Trophoblast cell (in vitro differentiated cells and primary cell): ENCODE measurements around the gene TRABD2B.

Experiments used
- DNase-seq, 2 donors: peaks; one replicate each; pipeline ENCODE4 v3.0.0-alpha.2; 2016
- H2AFZ ChIP-seq: 2 replicates; pipeline ENCODE4 v1.6.1; 2013; ENCODE audit warnings: low read length, moderate library complexity, mild to moderate bottlenecking; ENCODE audit not compliant: insufficient read depth, poor library complexity
- H2AK5ac ChIP-seq: 2 replicates; pipeline ENCODE4 v1.6.1; 2013; ENCODE audit warnings: mild to moderate bottlenecking, low read length
- H2BK120ac ChIP-seq: 2 replicates; pipeline ENCODE4 v1.6.1; 2013; ENCODE audit warnings: low read length, mild to moderate bottlenecking, moderate library complexity; ENCODE audit not compliant: insufficient read depth, poor library complexity
- H2BK12ac ChIP-seq: 2 replicates; pipeline ENCODE4 v1.6.1; 2013; ENCODE audit warnings: mild to moderate bottlenecking, low read length, moderate library complexity
- H2BK5ac ChIP-seq: 2 replicates; pipeline ENCODE4 v1.6.1; 2013; ENCODE audit warnings: low read length, low read depth, moderate library complexity, mild to moderate bottlenecking; ENCODE audit not compliant: poor library complexity
- H3K14ac ChIP-seq: 2 replicates; pipeline ENCODE4 v1.6.1; 2013; ENCODE audit warnings: mild to moderate bottlenecking, low read length
- H3K18ac ChIP-seq: 2 replicates; pipeline ENCODE4 v1.6.1; 2013; ENCODE audit warnings: mild to moderate bottlenecking, low read length
- H3K23ac ChIP-seq: 2 replicates; pipeline ENCODE4 v1.6.1; 2013; ENCODE audit warnings: low read length
- H3K27ac ChIP-seq: 2 replicates; pipeline ENCODE4 v1.5.1; 2013; ENCODE audit warnings: low read depth, mild to moderate bottlenecking, inconsistent platforms, low read length, moderate library complexity
- H3K27me3 ChIP-seq: 2 replicates; pipeline ENCODE4 v1.6.1; 2013; ENCODE audit warnings: inconsistent platforms, mild to moderate bottlenecking, low read length, moderate library complexity; ENCODE audit not compliant: insufficient read depth
- H3K36me3 ChIP-seq, 2 experiments: 1 replicate in 1 of 2; 2 replicates in 1 of 2; pipeline ENCODE4 v1.6.1; 2013; ENCODE audit warnings: low read length in 2 of 2, mild to moderate bottlenecking in 2 of 2, moderate library complexity in 1 of 2; ENCODE audit not compliant: insufficient read depth in 2 of 2, control insufficient read depth in 1 of 2
- H3K4ac ChIP-seq: 2 replicates; pipeline ENCODE4 v1.6.1; 2013; ENCODE audit warnings: low read depth, mild to moderate bottlenecking, low read length, moderate library complexity
- H3K4me1 ChIP-seq, 2 experiments: 1 replicate in 1 of 2; 2 replicates in 1 of 2; pipeline ENCODE4 v1.6.1; 2013; ENCODE audit warnings: low read length in 2 of 2, mild to moderate bottlenecking in 2 of 2, moderate library complexity in 1 of 2; ENCODE audit not compliant: insufficient read depth in 2 of 2, control insufficient read depth in 1 of 2
- H3K4me2 ChIP-seq: 2 replicates; pipeline ENCODE4 v1.6.1; 2013; ENCODE audit warnings: inconsistent platforms, mild to moderate bottlenecking, low read length, moderate library complexity
- H3K4me3 ChIP-seq: 2 replicates; pipeline ENCODE4 v1.5.1; 2013; ENCODE audit warnings: mild to moderate bottlenecking, low read depth, low read length, inconsistent platforms
- H3K79me1 ChIP-seq: one replicate; pipeline ENCODE4 v1.6.1; 2013; ENCODE audit warnings: low read length
- H3K79me2 ChIP-seq: 2 replicates; pipeline ENCODE4 v1.6.1; 2013; ENCODE audit warnings: low read length, mild to moderate bottlenecking; ENCODE audit not compliant: control insufficient read depth, insufficient read depth, poor library complexity
- H3K9ac ChIP-seq: 2 replicates; pipeline ENCODE4 v1.6.1; 2013; ENCODE audit warnings: mild to moderate bottlenecking, low read length
- H3K9me3 ChIP-seq: 2 replicates; pipeline ENCODE4 v1.6.1; 2013; ENCODE audit warnings: low read depth, mild to moderate bottlenecking, control low read depth, inconsistent platforms, low read length; ENCODE audit not compliant: insufficient read depth
- H4K12ac ChIP-seq: 2 replicates; pipeline ENCODE4 v1.6.1; 2013; ENCODE audit warnings: low read depth, mild to moderate bottlenecking, low read length, moderate library complexity
- H4K8ac ChIP-seq: 2 replicates; pipeline ENCODE4 v1.6.1; 2013; ENCODE audit warnings: low read depth, mild to moderate bottlenecking, low read length, moderate library complexity
- H4K91ac ChIP-seq: one replicate; pipeline ENCODE4 v1.6.1; 2013; ENCODE audit warnings: low read depth, mild to moderate bottlenecking, low read length, moderate library complexity
- WGBS: extraction: QIAGEN DNeasy Blood & Tissue Kit; methylation state at CpG from one replicate; pipeline ENCODE4 v1.1.7; 2013; ENCODE audit warnings: missing lambda C conversion rate; ENCODE audit not compliant: insufficient read length, insufficient coverage; ENCODE audit errors: extremely low coverage; 5-methylcytosine and 5-hydroxymethylcytosine counted together

Gene TRABD2B

GRCh38 chr1:47752559-47752958 lies 244.6 kb downstream of the TRABD2B start:
- H3K9ac ChIP-seq = no peak overlapping the region
- H3K4me1 ChIP-seq = no peaks in the 10 kb centered on the region
- H3K27me3 ChIP-seq = no peaks in the 10 kb centered on the region
- H2BK120ac ChIP-seq = no peak overlapping the region
- H3K4ac ChIP-seq = no peak overlapping the region
- no peak overlapping the region for H3K18ac ChIP-seq
- H4K8ac ChIP-seq = no peak overlapping the region
- H3K79me2 ChIP-seq = no peaks in the 10 kb centered on the region
- WGBS = no CpG with 5 or more reads among the region's 12 CpGs
- H2AFZ ChIP-seq = no peak overlapping the region
- no peak overlapping the region for H3K4me2 ChIP-seq
- H3K14ac ChIP-seq = no peak overlapping the region
- no peak overlapping the region for H2BK12ac ChIP-seq
- no peak overlapping the region for H2AK5ac ChIP-seq
- no peaks in the 10 kb centered on the region for H3K36me3 ChIP-seq
- no peak overlapping the region for H3K27ac ChIP-seq
- no peak overlapping the region for H3K23ac ChIP-seq
- no peak overlapping the region for H2BK5ac ChIP-seq
- no peak for DNase-seq
- no peak overlapping the region for H4K12ac ChIP-seq
- no peak overlapping the region for H4K91ac ChIP-seq
- H3K79me1 ChIP-seq = no peaks in the 10 kb centered on the region
- H3K4me3 ChIP-seq = no peak overlapping the region
- peaks cover 2% of the 10 kb centered on the region for H3K9me3 ChIP-seq

DNA sequence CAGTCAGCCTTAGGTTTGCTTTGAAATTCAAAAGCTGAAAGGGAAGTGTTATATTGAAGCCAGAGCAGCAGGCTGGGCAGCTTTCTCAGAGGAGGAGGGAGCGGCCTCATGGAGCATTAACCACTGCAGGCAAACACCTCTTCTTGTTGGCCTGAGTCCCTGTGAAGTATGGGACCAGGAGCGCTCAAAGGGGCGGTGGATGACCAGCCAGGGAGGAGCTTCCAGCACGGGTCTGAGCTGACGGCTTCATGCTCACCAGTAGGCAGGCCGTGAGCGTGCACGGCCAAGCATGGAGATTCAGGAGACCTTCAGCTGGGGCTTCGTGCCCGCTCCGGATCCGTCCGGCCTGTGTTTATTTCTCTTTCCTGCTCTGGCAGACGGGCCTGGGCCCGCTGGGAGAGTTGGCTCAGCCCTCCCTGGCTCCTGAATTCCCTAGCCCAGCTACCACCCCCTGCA lies 245.2 kb downstream of the TRABD2B start:
- Histone ChIP-seq H4K8ac (no peak overlapping the region), H2AFZ (no peak overlapping the region), H3K9me3 (peaks cover 2% of the 10 kb centered on the region), H3K36me3 (no peaks in the 10 kb centered on the region), H3K18ac (no peak overlapping the region), H2BK120ac (no peak overlapping the region), H3K9ac (no peak overlapping the region), H3K4me3 (no peak overlapping the region), H4K91ac (no peak overlapping the region), H3K4ac (no peak overlapping the region), H2BK12ac (no peak overlapping the region), H3K79me1 (no peaks in the 10 kb centered on the region), H2AK5ac (no peak overlapping the region), H3K79me2 (no peaks in the 10 kb centered on the region), H3K27me3 (no peaks in the 10 kb centered on the region), H3K27ac (no peak overlapping the region), H4K12ac (no peak overlapping the region), H3K4me2 (no peak overlapping the region), H3K4me1 (no peaks in the 10 kb centered on the region), H3K23ac (no peak overlapping the region), H3K14ac (no peak overlapping the region), H2BK5ac (no peak overlapping the region)
- WGBS = no CpG with 5 or more reads among the region's 15 CpGs
- no peak for DNase-seq

DNA sequence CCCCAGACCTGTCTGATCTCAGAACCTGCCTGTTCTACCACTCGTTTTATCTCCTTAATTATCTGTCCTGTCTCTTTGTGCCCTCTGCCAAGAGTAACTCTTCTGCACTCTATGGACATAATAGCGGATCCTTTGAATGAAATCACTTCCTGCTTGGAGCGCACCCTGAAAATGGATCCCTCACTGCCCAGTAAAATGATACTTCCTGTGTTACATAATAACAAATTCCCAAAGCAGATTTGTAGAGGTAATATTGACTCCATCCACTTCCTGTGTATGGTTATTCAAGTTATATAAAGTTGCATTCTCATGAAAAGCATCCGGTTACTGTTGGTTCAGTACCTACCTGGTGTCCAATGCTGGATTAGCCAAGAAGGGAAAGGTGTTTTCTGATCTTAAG lies 246.0 kb downstream of the TRABD2B start:
- Histone ChIP-seq H2AK5ac (no peak overlapping the region), H4K8ac (no peak overlapping the region), H3K23ac (no peak overlapping the region), H3K36me3 (no peaks in the 10 kb centered on the region), H3K27me3 (no peaks in the 10 kb centered on the region), H3K9ac (no peak overlapping the region), H3K79me2 (no peaks in the 10 kb centered on the region), H3K14ac (no peak overlapping the region), H3K79me1 (no peaks in the 10 kb centered on the region), H2AFZ (no peak overlapping the region), H2BK5ac (no peak overlapping the region), H3K4me3 (no peak overlapping the region), H3K27ac (no peak overlapping the region), H4K12ac (no peak overlapping the region), H3K4me2 (no peak overlapping the region), H2BK120ac (no peak overlapping the region), H4K91ac (no peak overlapping the region), H3K4me1 (no peaks in the 10 kb centered on the region), H3K18ac (no peak overlapping the region), H3K9me3 (peaks cover 2% of the 10 kb centered on the region), H3K4ac (no peak overlapping the region), H2BK12ac (no peak overlapping the region)
- WGBS = no CpG with 5 or more reads among the region's 4 CpGs
- no peak for DNase-seq

DNA sequence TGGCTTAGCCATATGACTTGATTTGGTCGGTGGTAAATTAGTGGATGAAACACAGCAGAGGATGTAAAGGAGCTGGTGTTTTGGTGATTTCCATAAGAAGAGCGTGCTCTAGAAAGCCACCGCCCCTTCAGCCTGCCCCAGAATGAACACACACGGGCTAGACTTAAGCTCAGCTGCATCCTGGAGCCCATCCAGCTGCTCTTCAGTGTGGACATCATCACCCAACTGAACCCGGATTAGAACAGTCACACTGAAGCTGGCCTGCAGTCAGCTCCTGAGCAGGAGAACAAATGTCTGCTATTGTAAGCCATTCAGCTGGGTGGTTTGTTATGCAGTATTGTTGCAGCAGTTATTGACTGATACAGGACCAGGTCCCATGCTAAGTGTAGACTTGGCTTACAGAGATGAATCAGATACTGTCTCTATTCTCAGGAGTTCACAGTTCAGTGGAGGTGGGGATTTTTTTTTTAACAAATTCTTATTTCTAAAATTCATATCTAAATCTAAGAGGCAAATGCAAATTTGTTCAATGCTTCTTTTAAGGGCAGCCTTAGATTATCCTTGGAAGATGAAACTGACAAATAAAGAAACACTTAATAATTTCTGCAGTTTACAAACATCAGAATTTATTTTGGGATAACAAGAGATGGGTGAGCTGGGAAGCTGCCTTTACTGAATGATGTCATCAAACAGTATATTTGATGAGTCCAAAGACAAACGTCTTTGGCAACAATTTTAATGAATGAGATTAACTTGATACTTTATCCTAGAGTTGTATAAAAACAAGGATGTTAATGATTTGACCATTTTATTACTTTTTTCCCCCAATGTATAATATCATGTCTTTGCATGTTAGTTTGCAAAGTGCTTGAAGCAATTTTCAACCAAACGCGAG lies 251.2 kb downstream of the TRABD2B start:
- Histone ChIP-seq H2BK5ac (no peak overlapping the region), H4K8ac (no peak overlapping the region), H3K4me2 (no peak overlapping the region), H2BK12ac (no peak overlapping the region), H3K9ac (no peak overlapping the region), H2BK120ac (no peak overlapping the region), H4K91ac (no peak overlapping the region), H3K4me3 (no peak overlapping the region), H3K27ac (no peak overlapping the region), H2AK5ac (no peak overlapping the region), H2AFZ (no peak overlapping the region), H3K4ac (no peak overlapping the region), H3K23ac (no peak overlapping the region), H3K79me1 (no peaks in the 10 kb centered on the region), H3K9me3 (peaks cover 6% of the 10 kb centered on the region), H3K27me3 (no peaks in the 10 kb centered on the region), H3K36me3 (no peaks in the 10 kb centered on the region), H4K12ac (no peak overlapping the region), H3K4me1 (no peaks in the 10 kb centered on the region), H3K18ac (no peak overlapping the region), H3K14ac (no peak overlapping the region), H3K79me2 (no peaks in the 10 kb centered on the region)
- no peak for DNase-seq
- WGBS = no CpG with 5 or more reads among the region's 8 CpGs
